SU-DHL-6 (cell line): ENCODE results near the gene ADAR.

Experiments
- H2AFZ ChIP-seq: fragments of 200-600 bp; sonication (generic); 2 replicates; pipeline ENCODE4 v1.6.1; 2014; ENCODE audit warnings: low read depth, mild to moderate bottlenecking, moderate library complexity, mixed read lengths, antibody characterized with exemption, low read length; ENCODE audit not compliant: severe bottlenecking
- H3F3A ChIP-seq: fragments of 200-600 bp; shearing (Covaris generic); 2 replicates; pipeline ENCODE4 v1.6.0; 2016; ENCODE audit warnings: antibody characterized with exemption, mild to moderate bottlenecking; ENCODE audit not compliant: insufficient read depth
- H3K27ac ChIP-seq: fragments of 200-600 bp; sonication (generic); 2 replicates; pipeline ENCODE4 v1.5.1; 2016; ENCODE audit warnings: low read depth, mild to moderate bottlenecking, low read length, moderate library complexity, mixed read lengths
- H3K27me3 ChIP-seq: fragments of 200-600 bp; sonication (generic), shearing (Covaris generic); 2 replicates; pipeline ENCODE4 v1.6.0; 2014; ENCODE audit warnings: mild to moderate bottlenecking, low read length
- H3K36me3 ChIP-seq: fragments of 200-600 bp; sonication (generic); 2 replicates; pipeline ENCODE4 v1.6.1; 2014; ENCODE audit warnings: mild to moderate bottlenecking, low read length, mixed read lengths
- H3K4me2 ChIP-seq: fragments of 300-600, 200-600 bp; shearing (Covaris generic), sonication (generic); 2 replicates; pipeline ENCODE4 v1.6.0; 2014; ENCODE audit warnings: low read length, low read depth, mild to moderate bottlenecking; ENCODE audit not compliant: poor library complexity, severe bottlenecking
- H3K4me3 ChIP-seq: fragments of 200-600 bp; sonication (generic); 2 replicates; pipeline ENCODE4 v1.5.1; 2014; ENCODE audit warnings: antibody characterized with exemption, low read length, mild to moderate bottlenecking, mixed read lengths; ENCODE audit not compliant: insufficient read depth, poor library complexity, severe bottlenecking
- H3K79me2 ChIP-seq: fragments of 200-600 bp; sonication (generic); 2 replicates; pipeline ENCODE4 v1.6.1; 2014; ENCODE audit warnings: mild to moderate bottlenecking, low read length, moderate library complexity; ENCODE audit not compliant: insufficient read depth
- H3K9ac ChIP-seq: fragments of 200-600 bp; sonication (generic); 2 replicates; pipeline ENCODE4 v1.7.0; 2014; ENCODE audit warnings: mild to moderate bottlenecking, low read length
- H3K9me2 ChIP-seq: fragments of 200-600 bp; sonication (generic); replicated peaks from 2 replicates; pipeline ENCODE4 v1.6.1; 2014; ENCODE audit warnings: low read length; ENCODE audit not compliant: insufficient read depth
- H3K9me3 ChIP-seq: fragments of 200-600 bp; sonication (generic); 2 replicates; pipeline ENCODE4 v1.6.1; 2014; ENCODE audit warnings: low read length, mixed read lengths; ENCODE audit not compliant: insufficient read depth
- H4K20me1 ChIP-seq: fragments of 200-600 bp; sonication (generic); 2 replicates; pipeline ENCODE4 v1.6.1; 2014; ENCODE audit warnings: low read depth, mild to moderate bottlenecking, antibody characterized with exemption, low read length, moderate library complexity, mixed read lengths
- EZH2phosphoT487 ChIP-seq: fragments of 200-600 bp; sonication (generic), shearing (Covaris generic); conservative IDR thresholded peaks from 2 replicates; pipeline ENCODE4 v1.6.1; 2018; ENCODE audit warnings: mild to moderate bottlenecking, antibody characterized with exemption, low read length, moderate library complexity, mixed read lengths
- TF ChIP-seq, protein P1 (sequence below): fragments of 200-600 bp; sonication (generic); IDR thresholded peaks from one replicate; pipeline ENCODE4 v1.5.1; 2017; ENCODE audit warnings: antibody characterized with exemption, mild to moderate bottlenecking, low read length, moderate library complexity; ENCODE audit not compliant: insufficient read depth, poor library complexity, severe bottlenecking

ADAR gene

DNA sequence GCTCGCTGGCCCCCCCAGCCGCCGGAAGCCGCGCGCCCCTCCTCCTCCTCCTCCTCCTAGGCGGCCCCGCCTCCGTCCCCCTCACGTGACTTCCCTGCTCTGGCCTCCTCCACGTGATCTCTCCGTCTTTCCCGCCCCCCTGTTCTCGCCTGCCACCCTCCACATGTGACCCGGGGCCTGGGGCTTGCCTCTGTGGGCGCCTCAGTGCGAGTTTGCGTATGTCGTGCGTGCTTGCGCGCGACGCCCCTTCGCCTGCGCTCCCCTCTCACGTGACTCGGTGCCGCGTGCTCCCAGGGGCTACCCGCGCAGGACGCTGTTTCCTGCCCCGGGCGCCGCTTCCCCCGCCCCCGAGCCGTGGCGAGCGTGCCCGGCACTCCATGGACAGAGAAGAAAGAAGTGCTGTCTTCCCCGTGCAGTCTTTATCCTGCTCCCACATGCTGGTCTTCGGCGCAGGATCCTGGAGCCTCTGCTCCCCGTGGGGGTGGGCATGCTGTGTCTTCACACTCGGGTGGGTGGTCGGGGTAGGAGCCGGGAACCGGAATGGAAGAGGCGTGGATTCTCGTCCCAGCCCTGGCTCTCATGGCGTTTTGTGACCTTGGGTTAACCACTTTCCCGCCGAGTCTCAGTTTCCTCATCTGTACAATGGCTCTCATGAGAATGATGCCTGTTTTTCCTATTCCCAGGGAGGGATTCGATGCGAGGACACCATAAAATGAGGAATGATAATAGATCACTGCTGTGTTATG is 49.1 kb downstream of the ADAR start:
- Histone ChIP-seq H3K4me3 (peak overlapping the region; percentile 77), H3K4me2 (peak overlapping the region; percentile 75), H3K36me3 (peaks cover 11% of the 10 kb centered on the region), H3K79me2 (peaks cover 25% of the 10 kb centered on the region), H2AFZ (peak overlapping the region; percentile 87), H3F3A (no peaks in the 10 kb centered on the region), H3K27ac (peak overlapping the region; percentile 61), H3K9me2 (no peaks in the 10 kb centered on the region), H3K9ac (peak overlapping the region; percentile 75), H3K9me3 (no peaks in the 10 kb centered on the region), H3K27me3 (no peaks in the 10 kb centered on the region), H4K20me1 (no peaks in the 10 kb centered on the region; the same call in 1 of the 2 replicates)
- TF ChIP-seq, protein P1, sequence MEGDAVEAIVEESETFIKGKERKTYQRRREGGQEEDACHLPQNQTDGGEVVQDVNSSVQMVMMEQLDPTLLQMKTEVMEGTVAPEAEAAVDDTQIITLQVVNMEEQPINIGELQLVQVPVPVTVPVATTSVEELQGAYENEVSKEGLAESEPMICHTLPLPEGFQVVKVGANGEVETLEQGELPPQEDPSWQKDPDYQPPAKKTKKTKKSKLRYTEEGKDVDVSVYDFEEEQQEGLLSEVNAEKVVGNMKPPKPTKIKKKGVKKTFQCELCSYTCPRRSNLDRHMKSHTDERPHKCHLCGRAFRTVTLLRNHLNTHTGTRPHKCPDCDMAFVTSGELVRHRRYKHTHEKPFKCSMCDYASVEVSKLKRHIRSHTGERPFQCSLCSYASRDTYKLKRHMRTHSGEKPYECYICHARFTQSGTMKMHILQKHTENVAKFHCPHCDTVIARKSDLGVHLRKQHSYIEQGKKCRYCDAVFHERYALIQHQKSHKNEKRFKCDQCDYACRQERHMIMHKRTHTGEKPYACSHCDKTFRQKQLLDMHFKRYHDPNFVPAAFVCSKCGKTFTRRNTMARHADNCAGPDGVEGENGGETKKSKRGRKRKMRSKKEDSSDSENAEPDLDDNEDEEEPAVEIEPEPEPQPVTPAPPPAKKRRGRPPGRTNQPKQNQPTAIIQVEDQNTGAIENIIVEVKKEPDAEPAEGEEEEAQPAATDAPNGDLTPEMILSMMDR, result no peak
- no peak for TF ChIP-seq EZH2phosphoT487

DNA sequence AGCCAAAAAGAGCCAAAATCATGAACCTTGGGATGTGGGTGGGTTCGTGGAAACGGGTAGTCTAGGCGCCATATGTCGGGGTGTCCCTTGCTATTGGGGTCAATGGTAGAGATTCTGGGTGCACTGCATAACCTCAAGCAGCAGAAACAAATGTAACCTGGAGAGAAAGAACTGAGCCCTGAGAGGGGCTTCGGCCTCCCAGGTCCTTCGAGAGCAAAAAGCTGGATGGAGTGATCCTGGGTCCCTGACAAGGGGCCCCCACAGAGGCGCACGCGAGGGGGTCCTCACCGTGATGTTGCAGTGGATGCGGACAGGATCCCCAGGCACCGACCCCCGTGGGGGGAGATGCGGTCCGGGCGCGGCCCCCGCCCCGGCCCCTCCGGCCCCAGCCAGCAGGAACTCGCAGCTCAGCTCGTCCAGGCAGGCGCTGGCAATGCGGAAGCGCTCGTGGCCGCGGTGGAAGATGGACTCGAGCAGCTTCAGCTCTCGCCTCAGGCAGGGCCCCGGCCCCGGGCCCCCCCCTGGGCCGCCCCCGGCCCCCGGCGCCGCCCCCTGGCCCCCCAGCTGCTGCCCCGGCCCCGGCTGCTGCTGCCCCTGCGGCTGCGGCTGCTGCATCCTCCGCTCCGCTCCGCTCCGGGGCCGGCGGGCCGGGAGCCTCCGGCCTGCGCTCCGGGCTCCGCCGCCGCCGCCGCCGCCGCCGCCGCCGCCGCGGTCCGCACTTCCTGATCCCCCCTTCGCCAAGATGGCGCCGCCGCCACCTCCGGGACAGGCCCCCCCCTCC is 49.9 kb downstream of the ADAR start, which contains the start of gene UBE2Q1:
TSS of gene UBE2Q1 (minus strand) at position 724 of the 781 bp plus-strand sequence. CDS start at position 615, 109 bp downstream.
- peak within 1 kb of the TSS; percentile 82 for H3K4me2 ChIP-seq
- H3K79me2 ChIP-seq, result peaks cover 25% of the 10 kb centered on the region
- H3K4me3 ChIP-seq, result peak within 1 kb of the TSS; percentile 92
- peaks cover 14% of the 10 kb centered on the region for H3K36me3 ChIP-seq
- no peaks in the 10 kb centered on the region for H3K9me2 ChIP-seq
- peak within 1 kb of the TSS; percentile 94 for H3K9ac ChIP-seq
- peak within 1 kb of the TSS; percentile 87 for H2AFZ ChIP-seq
- peak within 1 kb of the TSS; percentile 61 for H3K27ac ChIP-seq
- no peaks in the 10 kb centered on the region; the same call in 1 of the 2 replicates for H4K20me1 ChIP-seq
- no peaks in the 10 kb centered on the region for H3K9me3 ChIP-seq
- no peaks in the 10 kb centered on the region for H3K27me3 ChIP-seq
- no peaks in the 10 kb centered on the region for H3F3A ChIP-seq
- no peak for TF ChIP-seq EZH2phosphoT487
- TF ChIP-seq, protein P1, result no peak

DNA sequence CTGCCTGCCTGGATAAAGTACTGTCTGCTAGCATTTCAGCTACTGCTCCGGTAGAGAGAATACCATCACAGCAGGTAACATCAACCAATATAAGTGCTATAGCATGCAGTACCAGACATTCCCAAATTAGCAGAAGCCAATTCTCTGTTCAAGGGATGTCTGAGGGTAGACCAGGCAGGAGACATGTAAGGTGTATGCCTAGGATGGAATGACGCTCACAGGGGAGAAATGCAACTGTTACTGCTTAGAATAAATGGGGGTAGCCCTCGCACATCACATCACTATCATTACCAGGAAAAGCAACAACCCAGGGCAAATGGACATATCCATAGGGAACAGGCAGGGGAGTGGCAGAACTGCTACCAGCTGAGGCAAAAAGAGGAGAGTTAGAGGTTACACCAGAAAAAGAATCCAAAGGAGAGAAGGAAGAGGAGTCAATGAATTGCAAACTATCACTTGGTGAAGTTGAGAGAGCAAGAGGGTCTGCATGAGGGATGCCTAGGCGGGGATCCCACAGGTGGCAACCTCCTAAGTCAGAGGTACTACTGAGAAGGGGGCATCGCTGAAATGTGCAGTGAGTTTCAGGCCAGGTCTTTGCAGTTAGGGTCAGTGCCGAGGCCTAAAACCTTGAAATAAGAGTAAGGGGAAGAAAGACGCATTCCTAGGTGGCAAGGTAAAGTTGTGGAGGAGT is 50.6 kb downstream of the ADAR start:
- peak overlapping the region; percentile 94 for H3K9ac ChIP-seq
- TF ChIP-seq, protein P1, result no peak
- no peak for TF ChIP-seq EZH2phosphoT487
- H3K36me3 ChIP-seq, result peaks cover 17% of the 10 kb centered on the region
- no peaks in the 10 kb centered on the region for H3K9me2 ChIP-seq
- no peaks in the 10 kb centered on the region for H3K27me3 ChIP-seq
- H3K79me2 ChIP-seq, result peaks cover 25% of the 10 kb centered on the region
- no peaks in the 10 kb centered on the region; the same call in 1 of the 2 replicates for H4K20me1 ChIP-seq
- peak overlapping the region; percentile 82 for H3K4me2 ChIP-seq
- 0 out of 2 replicates have a peak overlapping the region, but pooled peaks have one; percentile 37 for H3K27ac ChIP-seq
- no peak overlapping the region for H2AFZ ChIP-seq
- no peaks in the 10 kb centered on the region for H3F3A ChIP-seq
- no peaks in the 10 kb centered on the region for H3K9me3 ChIP-seq
- peak overlapping the region; percentile 92 for H3K4me3 ChIP-seq
